Glutamatergic neuron (in vitro differentiated cells): ENCODE results near the gene SRRT. TPM values are rescaled to one million over a fixed set of nuclear protein-coding genes. Genes with fewer than 3 reads are reported as not detected.
A peak's percentile ranks its signal among the peaks of the same experiment; 100 is the strongest.

Source experiments
- DNase-seq: peaks from one replicate; pipeline ENCODE4 v3.0.0; 2022
- H3K27ac Mint-ChIP-seq: one replicate; pipeline ENCODE4 v1.8.0; 2020; ENCODE audit warnings: mild to moderate bottlenecking, mixed read lengths, inconsistent platforms; ENCODE audit not compliant: unreplicated experiment
- H3K27me3 Mint-ChIP-seq: one replicate; pipeline ENCODE4 v1.8.0; 2020; ENCODE audit warnings: mild to moderate bottlenecking, moderate library complexity, mixed read lengths, inconsistent platforms; ENCODE audit not compliant: unreplicated experiment
- H3K36me3 Mint-ChIP-seq: one replicate; pipeline ENCODE4 v1.8.0; 2020; ENCODE audit warnings: mild to moderate bottlenecking, mixed read lengths, inconsistent platforms; ENCODE audit not compliant: unreplicated experiment
- H3K4me1 Mint-ChIP-seq: one replicate; pipeline ENCODE4 v1.8.0; 2020; ENCODE audit warnings: mild to moderate bottlenecking, low read depth, mixed read lengths, inconsistent platforms; ENCODE audit not compliant: unreplicated experiment
- H3K4me3 Mint-ChIP-seq: one replicate; pipeline ENCODE4 v1.8.0; 2020; ENCODE audit warnings: mild to moderate bottlenecking, mixed read lengths, inconsistent platforms; ENCODE audit not compliant: unreplicated experiment
- H3K9me3 Mint-ChIP-seq: one replicate; pipeline ENCODE4 v1.8.0; 2020; ENCODE audit warnings: mild to moderate bottlenecking, moderate library complexity, mixed read lengths, inconsistent platforms; ENCODE audit not compliant: unreplicated experiment
- total RNA-seq: library from RNA; stranded (reverse); fragmentation: NEBNext Ultra II Directional; extraction: Animal tissue kit (Norgen Biotek cat#: 25700); gene quantifications from one replicate; pipeline ENCODE4 v1.2.1, GENCODE V29; 2021; ENCODE audit not compliant: unreplicated experiment
- TF ChIP-seq, protein P1 (sequence below): fragments of 200-600 bp; sonication (generic); IDR thresholded peaks from one replicate; pipeline ENCODE4 v1.5.0; 2021; ENCODE audit not compliant: partially characterized antibody, unreplicated experiment

SRRT gene
- total RNA-seq, 1 donor from 2014 or later, result 213 TPM

DNA sequence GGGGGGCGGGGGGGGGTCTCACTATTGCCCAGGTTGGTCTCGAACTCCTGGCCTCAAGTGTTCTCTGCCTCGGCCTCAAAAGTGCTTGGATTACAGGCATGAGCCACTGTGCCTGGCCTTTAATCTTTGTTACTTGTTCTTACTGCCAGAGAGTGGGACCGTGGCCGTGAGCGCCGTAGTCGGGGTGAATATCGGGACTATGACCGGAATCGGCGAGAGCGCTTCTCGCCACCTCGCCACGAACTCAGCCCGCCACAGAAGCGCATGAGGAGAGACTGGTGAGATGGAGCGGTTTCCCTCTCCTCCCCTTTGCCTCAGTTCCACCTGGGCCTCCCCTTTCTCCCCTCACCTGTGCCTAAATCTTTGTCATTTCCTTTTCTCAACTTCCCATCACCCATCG, 6.2 kb downstream of the SRRT start:
- Mint-ChIP-seq H3K4me1 (peaks cover 21% of the 10 kb centered on the region), H3K27ac (peak overlapping the region; percentile 70), H3K4me3 (no peak overlapping the region), H3K36me3 (peaks cover 12% of the 10 kb centered on the region), H3K27me3 (peaks cover 10% of the 10 kb centered on the region), H3K9me3 (peaks cover 15% of the 10 kb centered on the region)
- TF ChIP-seq, protein P1, sequence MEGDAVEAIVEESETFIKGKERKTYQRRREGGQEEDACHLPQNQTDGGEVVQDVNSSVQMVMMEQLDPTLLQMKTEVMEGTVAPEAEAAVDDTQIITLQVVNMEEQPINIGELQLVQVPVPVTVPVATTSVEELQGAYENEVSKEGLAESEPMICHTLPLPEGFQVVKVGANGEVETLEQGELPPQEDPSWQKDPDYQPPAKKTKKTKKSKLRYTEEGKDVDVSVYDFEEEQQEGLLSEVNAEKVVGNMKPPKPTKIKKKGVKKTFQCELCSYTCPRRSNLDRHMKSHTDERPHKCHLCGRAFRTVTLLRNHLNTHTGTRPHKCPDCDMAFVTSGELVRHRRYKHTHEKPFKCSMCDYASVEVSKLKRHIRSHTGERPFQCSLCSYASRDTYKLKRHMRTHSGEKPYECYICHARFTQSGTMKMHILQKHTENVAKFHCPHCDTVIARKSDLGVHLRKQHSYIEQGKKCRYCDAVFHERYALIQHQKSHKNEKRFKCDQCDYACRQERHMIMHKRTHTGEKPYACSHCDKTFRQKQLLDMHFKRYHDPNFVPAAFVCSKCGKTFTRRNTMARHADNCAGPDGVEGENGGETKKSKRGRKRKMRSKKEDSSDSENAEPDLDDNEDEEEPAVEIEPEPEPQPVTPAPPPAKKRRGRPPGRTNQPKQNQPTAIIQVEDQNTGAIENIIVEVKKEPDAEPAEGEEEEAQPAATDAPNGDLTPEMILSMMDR, result no peak
- DNase-seq, result no peak

DNA sequence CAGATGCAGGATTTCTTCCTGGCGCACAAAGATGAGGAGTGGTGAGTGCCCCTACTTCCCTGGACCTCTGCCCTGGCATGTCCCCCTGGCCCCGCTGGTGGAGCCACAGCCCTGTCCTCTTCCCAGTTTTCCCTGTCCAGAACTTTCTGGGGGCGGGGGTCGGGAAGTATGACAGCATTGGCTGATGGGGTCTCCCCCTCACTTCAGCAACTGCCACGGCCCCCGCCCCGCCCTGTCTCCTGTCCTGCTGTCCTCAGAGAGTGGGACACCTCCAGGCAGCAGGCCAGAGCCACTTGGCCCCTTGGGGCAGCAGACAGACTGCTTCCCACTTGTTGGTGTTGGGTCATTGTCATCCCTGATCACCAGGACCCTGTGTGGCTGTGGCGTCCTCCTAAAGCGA, 7.3 kb downstream of the SRRT start:
- H3K36me3 Mint-ChIP-seq, result peaks cover 12% of the 10 kb centered on the region
- H3K27ac Mint-ChIP-seq, result no peak overlapping the region
- H3K9me3 Mint-ChIP-seq, result peaks cover 16% of the 10 kb centered on the region
- TF ChIP-seq, protein P1, result no peak
- H3K27me3 Mint-ChIP-seq, result peaks cover 6% of the 10 kb centered on the region
- H3K4me3 Mint-ChIP-seq, result no peak overlapping the region
- DNase-seq, result no peak
- H3K4me1 Mint-ChIP-seq, result peaks cover 14% of the 10 kb centered on the region

DNA sequence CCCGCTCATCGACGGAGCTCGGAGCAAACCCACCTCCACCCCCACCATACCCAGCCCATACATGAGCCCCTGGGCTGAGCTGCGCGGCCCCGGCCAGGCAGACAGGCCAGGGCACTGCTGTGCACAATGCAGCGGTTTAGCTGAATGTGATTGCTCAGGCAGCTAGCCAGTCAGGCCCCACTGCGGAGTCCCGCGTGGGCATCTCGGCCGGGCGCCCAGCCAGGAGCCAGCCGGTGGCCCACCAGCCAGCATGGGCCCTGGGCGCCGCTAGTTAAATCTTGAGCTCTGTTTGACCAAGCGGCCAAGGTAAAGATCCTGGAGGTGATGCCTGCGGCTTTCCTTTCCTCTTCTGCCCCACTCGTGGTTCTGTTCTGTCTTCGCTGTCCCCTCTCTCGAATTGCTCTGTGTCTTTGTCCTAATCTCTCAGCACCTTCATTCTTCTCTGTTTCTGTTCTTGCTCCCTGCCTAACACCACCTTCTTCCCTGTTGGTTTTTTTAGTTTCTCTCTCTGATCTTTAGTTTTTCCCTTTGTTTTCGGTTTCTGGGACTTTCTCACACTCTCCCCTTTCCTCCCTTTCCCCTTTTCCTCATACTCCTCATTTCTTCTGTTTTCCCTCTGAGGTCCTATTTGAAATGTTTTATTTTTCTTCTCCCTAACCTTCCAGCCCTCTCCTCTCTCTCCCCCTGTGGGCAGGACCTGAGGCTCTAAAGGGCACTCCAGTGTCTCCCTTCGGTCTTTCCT, 8.1 kb downstream of the SRRT start:
- peaks cover 12% of the 10 kb centered on the region for H3K36me3 Mint-ChIP-seq
- peak overlapping the region; percentile 22 for H3K4me3 Mint-ChIP-seq
- no peak overlapping the region for H3K27ac Mint-ChIP-seq
- TF ChIP-seq, protein P1, result no peak
- DNase-seq, result no peak
- peaks cover 17% of the 10 kb centered on the region for H3K4me1 Mint-ChIP-seq
- peaks cover 18% of the 10 kb centered on the region for H3K9me3 Mint-ChIP-seq
- H3K27me3 Mint-ChIP-seq, result peaks cover 8% of the 10 kb centered on the region

DNA sequence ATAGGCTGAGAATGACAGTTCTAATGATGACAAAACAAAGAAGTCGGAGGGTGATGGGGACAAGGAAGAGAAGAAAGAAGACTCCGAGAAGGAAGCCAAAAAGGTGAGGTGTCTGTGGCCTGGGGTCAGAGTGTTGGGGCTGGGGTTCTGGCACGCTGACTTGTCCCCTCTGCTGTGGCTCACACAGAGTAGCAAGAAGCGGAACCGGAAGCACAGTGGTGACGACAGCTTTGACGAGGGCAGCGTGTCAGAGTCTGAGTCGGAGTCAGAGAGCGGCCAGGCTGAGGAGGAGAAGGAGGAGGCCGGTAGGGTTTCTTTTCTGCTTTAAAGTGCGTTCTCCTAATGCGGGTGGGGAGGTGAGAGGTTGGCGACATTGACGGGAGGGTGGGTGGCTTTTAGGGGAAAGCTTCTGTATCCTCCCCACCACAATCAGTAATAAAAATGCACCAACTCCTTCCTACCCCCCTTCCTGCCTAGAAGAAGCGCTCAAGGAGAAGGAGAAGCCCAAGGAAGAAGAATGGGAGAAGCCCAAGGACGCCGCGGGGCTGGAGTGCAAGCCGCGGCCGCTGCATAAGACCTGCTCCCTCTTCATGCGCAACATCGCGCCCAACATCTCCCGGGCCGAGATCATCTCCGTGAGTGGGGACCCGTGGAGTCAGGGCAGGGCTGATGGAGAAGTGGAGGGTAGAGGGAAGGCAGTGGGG, 10.0 kb downstream of the SRRT start:
- Mint-ChIP-seq H3K27me3 (peaks cover 11% of the 10 kb centered on the region), H3K4me1 (peaks cover 12% of the 10 kb centered on the region), H3K4me3 (no peak overlapping the region), H3K9me3 (peaks cover 19% of the 10 kb centered on the region), H3K27ac (peak overlapping the region; percentile 85), H3K36me3 (peaks cover 12% of the 10 kb centered on the region)
- DNase-seq, result no peak
- TF ChIP-seq, protein P1, result no peak
